GM12872 (cell line): ENCODE data around the gene PDE8A.

Source experiments
- TF ChIP-seq, protein P1 (sequence below): IDR thresholded peaks from 3 replicates; pipeline ENCODE4 v1.5.1; 2011; ENCODE audit warnings: low read depth, mild to moderate bottlenecking, low read length, moderate library complexity; ENCODE audit not compliant: insufficient read depth

The PDE8A gene

DNA sequence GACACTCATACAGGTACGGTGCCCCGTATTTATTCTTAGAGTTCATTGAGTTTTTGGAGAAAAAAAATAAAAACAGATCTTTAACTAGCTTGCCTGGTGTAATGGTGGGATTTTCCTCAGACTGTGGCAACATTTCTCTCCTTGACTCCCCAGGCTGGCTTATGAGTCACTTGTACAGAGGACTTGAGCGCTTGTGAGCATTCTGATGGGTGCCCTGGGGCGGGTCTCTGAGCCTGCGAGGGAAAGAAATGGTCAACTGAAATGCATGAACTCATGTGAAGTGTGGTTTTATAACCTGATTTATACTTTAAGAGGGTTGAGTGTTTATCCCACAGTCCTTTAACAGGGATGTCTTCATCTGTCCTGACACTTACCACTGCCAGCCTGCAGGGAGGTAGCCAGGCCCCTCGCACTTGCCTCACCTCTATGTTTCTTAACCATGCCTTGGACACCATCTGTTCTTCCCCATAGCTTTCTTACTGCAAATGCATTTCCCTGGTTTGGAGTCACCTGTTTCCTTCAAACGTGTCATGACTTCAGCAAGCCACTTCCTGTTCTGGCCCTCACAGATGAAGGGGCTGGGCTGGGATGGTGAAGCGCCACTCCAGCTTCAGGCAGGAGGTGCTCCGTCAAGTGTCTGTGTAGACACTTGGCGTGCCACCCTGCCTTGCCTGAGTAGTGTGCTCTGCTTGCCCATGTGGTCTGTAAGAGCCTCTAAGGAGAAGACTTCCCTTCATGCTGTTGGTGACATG, 118.7 kb downstream of the PDE8A start:
- TF ChIP-seq, protein P1, sequence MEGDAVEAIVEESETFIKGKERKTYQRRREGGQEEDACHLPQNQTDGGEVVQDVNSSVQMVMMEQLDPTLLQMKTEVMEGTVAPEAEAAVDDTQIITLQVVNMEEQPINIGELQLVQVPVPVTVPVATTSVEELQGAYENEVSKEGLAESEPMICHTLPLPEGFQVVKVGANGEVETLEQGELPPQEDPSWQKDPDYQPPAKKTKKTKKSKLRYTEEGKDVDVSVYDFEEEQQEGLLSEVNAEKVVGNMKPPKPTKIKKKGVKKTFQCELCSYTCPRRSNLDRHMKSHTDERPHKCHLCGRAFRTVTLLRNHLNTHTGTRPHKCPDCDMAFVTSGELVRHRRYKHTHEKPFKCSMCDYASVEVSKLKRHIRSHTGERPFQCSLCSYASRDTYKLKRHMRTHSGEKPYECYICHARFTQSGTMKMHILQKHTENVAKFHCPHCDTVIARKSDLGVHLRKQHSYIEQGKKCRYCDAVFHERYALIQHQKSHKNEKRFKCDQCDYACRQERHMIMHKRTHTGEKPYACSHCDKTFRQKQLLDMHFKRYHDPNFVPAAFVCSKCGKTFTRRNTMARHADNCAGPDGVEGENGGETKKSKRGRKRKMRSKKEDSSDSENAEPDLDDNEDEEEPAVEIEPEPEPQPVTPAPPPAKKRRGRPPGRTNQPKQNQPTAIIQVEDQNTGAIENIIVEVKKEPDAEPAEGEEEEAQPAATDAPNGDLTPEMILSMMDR: no peak

DNA sequence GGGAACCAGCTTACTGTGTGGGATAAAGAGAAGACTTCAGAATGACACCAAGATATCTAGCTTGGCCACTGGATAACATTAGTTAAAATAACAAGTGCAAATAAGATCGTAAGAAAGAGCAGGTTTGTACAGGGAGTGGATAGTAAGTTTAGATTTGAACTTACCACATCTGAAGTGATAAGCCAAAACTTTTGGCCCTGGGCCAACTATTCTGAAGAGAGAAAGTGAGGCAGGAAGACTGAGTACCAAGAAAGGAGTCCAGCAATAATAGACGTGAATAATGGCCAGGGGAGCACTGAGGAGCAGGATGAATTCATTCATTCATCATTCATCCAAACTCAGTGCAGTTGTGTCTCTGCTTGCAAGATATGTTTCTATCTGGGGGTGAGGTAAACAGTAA, 122.9 kb downstream of the PDE8A start:
- TF ChIP-seq, protein P1: no peak

DNA sequence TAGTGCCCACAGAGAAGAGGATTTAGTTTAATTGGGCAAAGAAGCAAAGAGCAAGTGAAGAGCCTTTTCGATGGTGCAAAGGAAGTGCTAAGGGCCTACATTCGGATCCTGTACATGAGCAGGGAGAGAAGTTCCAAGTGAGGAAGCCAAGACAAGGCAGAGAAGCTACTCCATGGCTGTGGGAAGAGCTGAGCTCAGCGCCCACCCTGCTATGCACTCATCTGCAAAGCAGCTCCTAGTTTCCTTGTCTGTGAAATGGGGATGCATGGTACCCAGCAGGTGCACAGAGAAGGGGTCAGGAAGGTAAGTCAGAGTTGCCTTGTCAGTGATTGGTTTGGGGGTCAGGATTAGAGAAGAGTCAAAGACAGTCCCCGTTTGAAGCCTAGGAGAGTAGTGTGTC, 126.5 kb downstream of the PDE8A start:
- TF ChIP-seq, protein P1: no peak

DNA sequence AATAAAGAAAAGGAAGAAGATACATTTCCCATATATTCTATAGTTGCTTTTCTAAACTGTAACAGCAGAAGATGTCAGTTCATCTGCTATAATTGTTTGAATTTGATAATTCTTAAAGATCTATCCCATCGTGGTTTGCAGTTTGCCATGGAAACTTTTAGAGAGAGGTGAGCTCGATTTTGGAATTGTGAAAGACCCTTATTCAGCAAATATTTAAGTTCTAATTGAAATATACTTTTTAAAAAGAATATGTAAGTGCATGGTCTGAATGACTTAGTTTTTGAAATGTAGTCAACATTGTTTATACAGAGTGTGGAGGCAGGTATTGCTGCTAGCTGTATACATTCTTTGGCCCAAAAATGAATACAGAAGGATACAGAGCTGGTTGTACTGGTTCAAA, 127.7 kb downstream of the PDE8A start:
- TF ChIP-seq, protein P1: no peak

DNA sequence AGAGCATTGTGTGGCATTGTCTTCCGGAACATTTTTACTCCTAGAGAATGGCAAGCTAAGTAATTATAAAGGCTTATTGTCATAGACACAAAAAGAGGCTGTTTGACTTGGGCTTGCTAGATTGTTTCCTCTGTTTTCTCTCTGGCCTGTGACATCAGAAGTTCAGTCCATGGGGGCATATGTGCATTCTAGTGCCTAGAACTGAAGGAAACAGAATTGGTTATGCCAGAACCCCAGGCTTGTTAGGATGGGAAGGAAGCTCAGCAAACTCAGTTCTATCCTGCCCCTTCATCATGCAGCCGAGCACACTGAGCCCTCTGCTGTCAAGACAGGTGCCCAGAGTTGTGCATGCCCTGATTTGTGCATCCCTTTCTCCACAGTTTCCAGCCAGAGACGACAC, 131.3 kb downstream of the PDE8A start:
- TF ChIP-seq, protein P1: no peak

DNA sequence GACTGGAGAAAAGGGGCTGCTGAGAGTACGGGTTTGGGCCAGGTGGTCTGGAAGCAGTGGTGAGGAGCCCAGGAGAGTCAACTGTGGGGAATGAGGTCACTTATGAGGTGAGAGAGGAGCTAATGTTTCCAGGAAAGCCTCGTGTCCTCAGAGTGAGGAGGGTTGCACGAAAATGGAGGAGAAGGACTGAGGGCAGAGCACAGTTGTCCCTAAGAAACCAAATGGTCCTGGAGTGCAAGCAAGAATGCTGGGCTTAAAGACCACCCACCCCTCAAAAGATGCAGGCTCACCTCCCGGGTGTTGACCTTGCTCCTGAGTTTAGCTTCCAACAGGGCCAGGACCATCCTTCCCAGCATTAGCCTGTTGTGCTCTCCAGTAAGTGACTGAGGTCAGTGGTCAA, 133.2 kb downstream of the PDE8A start:
- TF ChIP-seq, protein P1: no peak

DNA sequence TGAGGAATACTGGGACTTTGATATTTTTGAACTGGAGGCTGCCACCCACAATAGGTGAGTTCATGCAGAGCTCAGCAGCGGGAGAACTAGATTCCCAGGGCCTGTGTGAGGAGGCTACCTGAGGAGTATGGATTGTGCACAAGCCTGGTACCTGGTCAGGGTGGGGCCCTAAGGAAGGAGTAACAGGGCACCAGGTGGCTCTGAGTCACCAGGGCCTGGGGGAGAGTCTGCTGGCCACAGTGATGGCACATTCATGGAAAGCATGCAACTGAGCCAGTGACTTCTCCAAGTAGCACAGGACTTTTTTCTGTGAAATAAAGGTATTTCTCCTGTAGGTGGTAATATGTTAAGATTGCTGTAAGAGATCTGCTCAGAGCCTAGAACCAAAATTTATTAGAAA, 134.4 kb downstream of the PDE8A start:
- TF ChIP-seq, protein P1: no peak
